ENCODE results near the gene LTBP1.
A peak's percentile ranks its signal among the peaks of the same experiment; 100 is the strongest.

LTBP1 gene

GRCh38 chr2:33267756-33268155 lies 321.0 kb downstream of the LTBP1 start:
- DNase-seq (ENCODE audit: low read depth): no peak

- no peak for DNase-seq (ENCODE audit: low read depth)
Measured at GRCh38 chr2:33268246-33268831, 321.6 kb downstream of the LTBP1 start.

- DNase-seq (ENCODE audit: low read depth): no peak
Measured at GRCh38 chr2:33272001-33272400, 325.2 kb downstream of the LTBP1 start.

- no peak for DNase-seq (ENCODE audit: low read depth)
Measured at GRCh38 chr2:33273479-33273878, 326.7 kb downstream of the LTBP1 start.

GRCh38 chr2:33274524-33274923 lies 327.8 kb downstream of the LTBP1 start:
- no peak for DNase-seq (ENCODE audit: low read depth)

GRCh38 chr2:33275689-33276444 lies 329.1 kb downstream of the LTBP1 start:
- DNase-seq (ENCODE audit: low read depth): peak; percentile 46

- DNase-seq (ENCODE audit: low read depth): no peak
Measured at GRCh38 chr2:33277002-33277426, 330.3 kb downstream of the LTBP1 start.

- DNase-seq (ENCODE audit: low read depth): no peak
Measured at GRCh38 chr2:33278245-33278943, 331.6 kb downstream of the LTBP1 start.

GRCh38 chr2:33284287-33284686 lies 337.5 kb downstream of the LTBP1 start:
- no peak for DNase-seq (ENCODE audit: low read depth)

- DNase-seq (ENCODE audit: low read depth): no peak
Measured at GRCh38 chr2:33287507-33288005, 340.8 kb downstream of the LTBP1 start.

- no peak for DNase-seq (ENCODE audit: low read depth)
Measured at GRCh38 chr2:33288011-33288410, 341.3 kb downstream of the LTBP1 start.

GRCh38 chr2:33289961-33290360 lies 343.2 kb downstream of the LTBP1 start:
- DNase-seq (ENCODE audit: low read depth): no peak

GRCh38 chr2:33291278-33292013 lies 344.7 kb downstream of the LTBP1 start:
- DNase-seq (ENCODE audit: low read depth): peak; percentile 31

- DNase-seq (ENCODE audit: low read depth): no peak
Measured at GRCh38 chr2:33292063-33292462, 345.3 kb downstream of the LTBP1 start.

GRCh38 chr2:33292981-33293595 lies 346.3 kb downstream of the LTBP1 start:
- DNase-seq (ENCODE audit: low read depth): no peak

- DNase-seq (ENCODE audit: low read depth): no peak
Measured at GRCh38 chr2:33298233-33298632, 351.5 kb downstream of the LTBP1 start.

GRCh38 chr2:33301355-33301754 lies 354.6 kb downstream of the LTBP1 start:
- no peak for DNase-seq (ENCODE audit: low read depth)

- DNase-seq (ENCODE audit: low read depth): no peak
Measured at GRCh38 chr2:33302348-33302747, 355.6 kb downstream of the LTBP1 start.

GRCh38 chr2:33304032-33304864 lies 357.5 kb downstream of the LTBP1 start:
- no peak for DNase-seq (ENCODE audit: low read depth)

GRCh38 chr2:33307659-33308270 lies 361.0 kb downstream of the LTBP1 start:
- DNase-seq (ENCODE audit: low read depth): no peak
